SK-N-SH (cell line): ENCODE results near the gene TUBD1. TPM values are rescaled to one million over a fixed set of nuclear protein-coding genes. Genes with fewer than 3 reads are reported as not detected.

ENCODE experiments used
- CTCF ChIA-PET: fragments of 300-600, 350-600 bp; formaldehyde crosslinking; extraction: SDS; loops from one replicate; lab custom pipeline; 2021; lab: Yijun Ruan, JAX
- POLR2A ChIA-PET: fragments of 350-600 bp; sonication (Branson Sonifier 250); formaldehyde crosslinking; extraction: SDS; loops from one replicate; lab custom pipeline; 2020; ENCODE audit warnings: antibody characterized with exemption, inconsistent platforms; lab: Yijun Ruan, JAX
- DNase-seq: peaks from one replicate; pipeline ENCODE4 v3.0.0; 2012
- H2AFZ ChIP-seq: fragments of 200-600 bp; sonication (generic); 2 replicates; pipeline ENCODE4 v1.8.1; 2016; ENCODE audit warnings: antibody characterized with exemption, mild to moderate bottlenecking, low read depth
- H3F3A ChIP-seq: fragments of 200-600 bp; sonication (generic); replicated peaks from 2 replicates; pipeline ENCODE3; 2016; ENCODE audit warnings: antibody characterized with exemption, mild to moderate bottlenecking; ENCODE audit not compliant: insufficient read depth
- H3K27ac ChIP-seq, 2 experiments: fragments of 200-500 bp in 1 of 2; fragments of 200-600 bp in 1 of 2; sonication (Bioruptor generic) in 1 of 2; sonication (generic), shearing (Covaris generic) in 1 of 2; 2 replicates each; pipeline versions ENCODE4 v1.5.1 to v1.6.1; 2014 to 2016; ENCODE audit warnings: low read depth in 2 of 2, inconsistent platforms in 1 of 2, low read length in 1 of 2, mild to moderate bottlenecking in 1 of 2, mixed read lengths in 1 of 2
- H3K27me3 ChIP-seq: fragments of 200-600 bp; sonication (generic), shearing (Covaris generic); 2 replicates; pipeline ENCODE4 v1.6.1; 2016; ENCODE audit warnings: mixed run types; ENCODE audit not compliant: insufficient read depth
- H3K36me3 ChIP-seq, 2 experiments: fragments of 200-500 bp in 1 of 2; fragments of 200-600 bp in 1 of 2; sonication (Bioruptor generic) in 1 of 2; sonication (generic) in 1 of 2; replicated peaks in 1 of 2; 2 replicates each; pipeline versions ENCODE3 to v1.5.1; 2014 to 2016; ENCODE audit warnings: low read length in 1 of 2, mild to moderate bottlenecking in 1 of 2; ENCODE audit not compliant: insufficient read depth in 2 of 2, control insufficient read depth in 1 of 2
- H3K4me1 ChIP-seq, 2 experiments: fragments of 200-500 bp in 1 of 2; fragments of 200-600 bp in 1 of 2; sonication (Bioruptor generic) in 1 of 2; sonication (generic), shearing (Covaris generic) in 1 of 2; 2 replicates each; pipeline versions ENCODE4 v1.5.1 to v1.6.1; 2014 to 2016; ENCODE audit warnings: low read depth in 1 of 2, low read length in 1 of 2, mixed run types in 1 of 2; ENCODE audit not compliant: insufficient read depth in 2 of 2, control insufficient read depth in 1 of 2
- H3K4me2 ChIP-seq: fragments of 200-600 bp; sonication (generic), shearing (Covaris generic); 2 replicates; pipeline ENCODE4 v1.6.1; 2017; ENCODE audit warnings: mixed run types
- H3K4me3 ChIP-seq, 2 experiments: fragments of 200-500 bp in 1 of 2; fragments of 200-600 bp in 1 of 2; sonication (Bioruptor generic) in 1 of 2; sonication (generic), shearing (Covaris generic) in 1 of 2; 2 replicates each; pipeline versions ENCODE4 v1.5.1 to v1.8.1; 2014 to 2016; ENCODE audit warnings: low read depth in 2 of 2, inconsistent platforms in 1 of 2, low read length in 1 of 2, mild to moderate bottlenecking in 1 of 2, mixed read lengths in 1 of 2, moderate library complexity in 1 of 2
- H3K79me2 ChIP-seq: fragments of 200-600 bp; sonication (generic); 2 replicates; pipeline ENCODE4 v1.8.1; 2017; ENCODE audit warnings: mild to moderate bottlenecking; ENCODE audit not compliant: insufficient read depth
- H3K9ac ChIP-seq: fragments of 200-600 bp; sonication (generic); 2 replicates; pipeline ENCODE4 v1.6.1; 2017; ENCODE audit warnings: mixed run types
- H3K9me2 ChIP-seq: fragments of 200-600 bp; sonication (generic); 2 replicates; pipeline ENCODE4 v1.6.1; 2017; ENCODE audit warnings: mixed run types
- H3K9me3 ChIP-seq: fragments of 200-600 bp; sonication (generic); 2 replicates; pipeline ENCODE4 v1.6.1; 2017; ENCODE audit warnings: mixed run types, mild to moderate bottlenecking, moderate library complexity
- H4K20me1 ChIP-seq: fragments of 200-600 bp; sonication (generic); 2 replicates; pipeline ENCODE4 v1.6.1; 2017; ENCODE audit warnings: mild to moderate bottlenecking, mixed run types; ENCODE audit not compliant: insufficient read depth
- CHD2 ChIP-seq: fragments of 150-350 bp; IDR thresholded peaks from 2 replicates; pipeline ENCODE4 v1.6.1; 2018; ENCODE audit warnings: low read length; ENCODE audit not compliant: partially characterized antibody
- EP300 ChIP-seq, 2 experiments: IDR thresholded peaks; 2 replicates each; pipeline versions ENCODE4 v1.4.0 to v1.6.1; 2012; ENCODE audit warnings: borderline replicate concordance in 1 of 2, low read depth in 1 of 2, low read length in 1 of 2
- FOSL2 ChIP-seq: IDR thresholded peaks from 2 replicates; pipeline ENCODE4 v1.4.0; 2012; ENCODE audit warnings: low read depth, mild to moderate bottlenecking, moderate library complexity, borderline replicate concordance
- GABPA ChIP-seq: IDR thresholded peaks from 2 replicates; pipeline ENCODE4 v1.4.0; 2012; ENCODE audit warnings: low read depth, mild to moderate bottlenecking
- MXI1 ChIP-seq: IDR thresholded peaks from 2 replicates; pipeline ENCODE4 v1.6.1; 2012; ENCODE audit warnings: mild to moderate bottlenecking, low read depth, low read length, improper control_type of control experiment
- NRF1 ChIP-seq: IDR thresholded peaks from 2 replicates; pipeline ENCODE4 v1.6.1; 2012; ENCODE audit warnings: low read depth, mild to moderate bottlenecking, low read length
- POLR2AphosphoS5 ChIP-seq: IDR thresholded peaks from 2 replicates; pipeline ENCODE4 v1.6.1; 2012; ENCODE audit warnings: low read depth, low read length
- RXRA ChIP-seq: IDR thresholded peaks from 2 replicates; pipeline ENCODE4 v1.4.0; 2012; ENCODE audit warnings: low read depth, mild to moderate bottlenecking, borderline replicate concordance
- YY1 ChIP-seq: IDR thresholded peaks from 2 replicates; pipeline ENCODE4 v1.4.0; 2012; ENCODE audit warnings: low read depth, mild to moderate bottlenecking
- WGBS: methylation state at CpG from one replicate; pipeline ENCODE4 v1.1.6; 2017; ENCODE audit warnings: low lambda C conversion rate; 5-methylcytosine and 5-hydroxymethylcytosine counted together
- polyA plus RNA-seq, 3 experiments: library from polyadenylated mRNA; depleted of rRNA; stranded (reverse); fragments of >200 nt; gene quantifications; 2 replicates each; pipeline ENCODE4 v1.2.3, GENCODE V29; 2012
- TF ChIP-seq, protein P1 (sequence below): fragments of 150-350 bp; IDR thresholded peaks from 2 replicates; pipeline ENCODE4 v1.6.1; 2016; ENCODE audit warnings: mild to moderate bottlenecking, low read depth, low read length
- TF ChIP-seq, protein P2 (sequence below): IDR thresholded peaks from 2 replicates; pipeline ENCODE4 v1.4.0; 2012; ENCODE audit warnings: low read depth
- TF ChIP-seq, protein P3 (sequence below): IDR thresholded peaks from 2 replicates; pipeline ENCODE4 v1.6.1; 2012; ENCODE audit warnings: mild to moderate bottlenecking, low read depth, low read length, moderate library complexity
- TF ChIP-seq, protein P4 (sequence below): fragments of 150-350 bp; IDR thresholded peaks from 2 replicates; pipeline ENCODE4 v1.6.1; 2017; ENCODE audit warnings: antibody characterized with exemption, low read length, low read depth, borderline replicate concordance
- TF ChIP-seq, protein P5 (sequence below): IDR thresholded peaks from 2 replicates; pipeline ENCODE4 v1.4.0; 2012; ENCODE audit warnings: low read depth, borderline replicate concordance

The TUBD1 gene
- polyA plus RNA-seq, 1 of the 3 experiments (the other 2 are of a cell fraction), result 3.2 TPM

DNA sequence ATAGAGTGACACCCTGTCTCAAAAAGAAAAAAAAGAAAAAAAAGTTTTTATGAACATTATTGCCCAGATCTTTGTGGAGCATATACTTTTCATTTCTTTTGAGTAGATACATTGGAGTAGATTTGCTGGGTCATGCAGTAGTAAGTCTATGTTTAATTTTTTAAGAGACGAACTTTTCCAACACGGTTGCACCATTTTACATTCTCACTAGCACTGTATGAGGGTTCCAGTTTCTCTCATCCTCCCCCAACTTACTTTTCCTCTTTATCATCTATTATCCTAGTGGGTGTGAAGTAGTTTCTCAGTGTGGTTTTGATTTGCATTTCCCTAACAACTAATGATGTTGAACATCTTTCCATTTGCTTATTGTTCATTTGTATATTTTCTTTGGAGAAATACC is 10.7 kb upstream of the TUBD1 start:
- CTCF ChIA-PET, result interaction anchor here (1.6 to 5.5 kb wide), 3 partner anchors 10 to 156 kb away, joined by 4 to 43 read pairs (median 5); no protein-coding TSS in a partner anchor
- peaks cover 99% of the 10 kb centered on the region for H3K79me2 ChIP-seq

DNA sequence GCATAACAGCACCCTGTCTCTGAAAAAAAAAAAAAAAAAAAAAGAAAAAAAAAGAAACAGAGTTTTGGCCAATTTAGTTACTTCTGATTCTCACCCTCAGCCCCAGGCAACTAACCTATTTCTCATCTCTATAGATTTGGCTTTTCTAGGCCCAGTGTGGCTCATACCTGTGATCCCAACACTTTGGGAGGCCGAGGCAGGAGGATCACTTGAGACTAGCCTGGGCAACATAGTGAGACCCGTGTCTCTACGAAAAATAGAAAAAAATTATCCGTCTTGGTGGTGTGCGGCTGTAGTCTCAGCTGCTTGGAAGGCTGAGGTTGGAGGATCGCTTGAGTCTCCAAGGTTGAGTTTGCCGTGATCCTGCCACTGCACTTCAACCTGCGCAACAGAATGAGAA is 8.9 kb upstream of the TUBD1 start:
- H3K9ac ChIP-seq, result no peak overlapping the region
- H4K20me1 ChIP-seq, result peaks cover 31% of the 10 kb centered on the region
- H3F3A ChIP-seq, result peaks cover 29% of the 10 kb centered on the region
- H3K4me3 ChIP-seq, result no peak overlapping the region
- no peaks in the 10 kb centered on the region for H3K36me3 ChIP-seq
- H3K9me2 ChIP-seq, result no peaks in the 10 kb centered on the region
- 99% methylated on average over 8 of the region's 8 CpGs for WGBS
- no peak overlapping the region for H3K27ac ChIP-seq
- TF ChIP-seq FOSL2 (no peak), EP300 (IDR thresholded peaks at IDR 0.05; ENCODE audit: borderline replicate concordance in 1 of 2, low read depth in 1 of 2, low read length in 1 of 2) (no peak), MXI1 (no peak), POLR2AphosphoS5 (no peak), YY1 (no peak)
- TF ChIP-seq, protein P1, sequence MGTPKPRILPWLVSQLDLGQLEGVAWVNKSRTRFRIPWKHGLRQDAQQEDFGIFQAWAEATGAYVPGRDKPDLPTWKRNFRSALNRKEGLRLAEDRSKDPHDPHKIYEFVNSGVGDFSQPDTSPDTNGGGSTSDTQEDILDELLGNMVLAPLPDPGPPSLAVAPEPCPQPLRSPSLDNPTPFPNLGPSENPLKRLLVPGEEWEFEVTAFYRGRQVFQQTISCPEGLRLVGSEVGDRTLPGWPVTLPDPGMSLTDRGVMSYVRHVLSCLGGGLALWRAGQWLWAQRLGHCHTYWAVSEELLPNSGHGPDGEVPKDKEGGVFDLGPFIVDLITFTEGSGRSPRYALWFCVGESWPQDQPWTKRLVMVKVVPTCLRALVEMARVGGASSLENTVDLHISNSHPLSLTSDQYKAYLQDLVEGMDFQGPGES, result no peak
- TF ChIP-seq, protein P2, sequence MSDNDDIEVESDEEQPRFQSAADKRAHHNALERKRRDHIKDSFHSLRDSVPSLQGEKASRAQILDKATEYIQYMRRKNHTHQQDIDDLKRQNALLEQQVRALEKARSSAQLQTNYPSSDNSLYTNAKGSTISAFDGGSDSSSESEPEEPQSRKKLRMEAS, result no peak
- TF ChIP-seq, protein P3, sequence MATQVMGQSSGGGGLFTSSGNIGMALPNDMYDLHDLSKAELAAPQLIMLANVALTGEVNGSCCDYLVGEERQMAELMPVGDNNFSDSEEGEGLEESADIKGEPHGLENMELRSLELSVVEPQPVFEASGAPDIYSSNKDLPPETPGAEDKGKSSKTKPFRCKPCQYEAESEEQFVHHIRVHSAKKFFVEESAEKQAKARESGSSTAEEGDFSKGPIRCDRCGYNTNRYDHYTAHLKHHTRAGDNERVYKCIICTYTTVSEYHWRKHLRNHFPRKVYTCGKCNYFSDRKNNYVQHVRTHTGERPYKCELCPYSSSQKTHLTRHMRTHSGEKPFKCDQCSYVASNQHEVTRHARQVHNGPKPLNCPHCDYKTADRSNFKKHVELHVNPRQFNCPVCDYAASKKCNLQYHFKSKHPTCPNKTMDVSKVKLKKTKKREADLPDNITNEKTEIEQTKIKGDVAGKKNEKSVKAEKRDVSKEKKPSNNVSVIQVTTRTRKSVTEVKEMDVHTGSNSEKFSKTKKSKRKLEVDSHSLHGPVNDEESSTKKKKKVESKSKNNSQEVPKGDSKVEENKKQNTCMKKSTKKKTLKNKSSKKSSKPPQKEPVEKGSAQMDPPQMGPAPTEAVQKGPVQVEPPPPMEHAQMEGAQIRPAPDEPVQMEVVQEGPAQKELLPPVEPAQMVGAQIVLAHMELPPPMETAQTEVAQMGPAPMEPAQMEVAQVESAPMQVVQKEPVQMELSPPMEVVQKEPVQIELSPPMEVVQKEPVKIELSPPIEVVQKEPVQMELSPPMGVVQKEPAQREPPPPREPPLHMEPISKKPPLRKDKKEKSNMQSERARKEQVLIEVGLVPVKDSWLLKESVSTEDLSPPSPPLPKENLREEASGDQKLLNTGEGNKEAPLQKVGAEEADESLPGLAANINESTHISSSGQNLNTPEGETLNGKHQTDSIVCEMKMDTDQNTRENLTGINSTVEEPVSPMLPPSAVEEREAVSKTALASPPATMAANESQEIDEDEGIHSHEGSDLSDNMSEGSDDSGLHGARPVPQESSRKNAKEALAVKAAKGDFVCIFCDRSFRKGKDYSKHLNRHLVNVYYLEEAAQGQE, result no peak
- TF ChIP-seq, protein P4, sequence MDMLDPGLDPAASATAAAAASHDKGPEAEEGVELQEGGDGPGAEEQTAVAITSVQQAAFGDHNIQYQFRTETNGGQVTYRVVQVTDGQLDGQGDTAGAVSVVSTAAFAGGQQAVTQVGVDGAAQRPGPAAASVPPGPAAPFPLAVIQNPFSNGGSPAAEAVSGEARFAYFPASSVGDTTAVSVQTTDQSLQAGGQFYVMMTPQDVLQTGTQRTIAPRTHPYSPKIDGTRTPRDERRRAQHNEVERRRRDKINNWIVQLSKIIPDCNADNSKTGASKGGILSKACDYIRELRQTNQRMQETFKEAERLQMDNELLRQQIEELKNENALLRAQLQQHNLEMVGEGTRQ, result no peak
- no peaks in the 10 kb centered on the region for H3K9me3 ChIP-seq
- no peak overlapping the region for H3K4me2 ChIP-seq
- peaks cover 100% of the 10 kb centered on the region for H3K79me2 ChIP-seq
- no peaks in the 10 kb centered on the region for H3K27me3 ChIP-seq
- 0 out of 4 replicates have a peak, but pooled peaks cover 0 to 6% of the 10 kb centered on the region in 2 experiments for H3K4me1 ChIP-seq
- ChIA-PET POLR2A (interaction anchor here (0.7 kb wide), 1 partner anchor 11 kb away, joined by 4 read pairs; no protein-coding TSS in a partner anchor), CTCF (interaction anchor here (1.4 to 5.5 kb wide), 2 partner anchors 10 to 12 kb away, joined by 3 to 43 read pairs; no protein-coding TSS in a partner anchor)
- H2AFZ ChIP-seq, result no peak overlapping the region
- DNase-seq, result no peak

More for the DNA sequence above, 10.7 kb upstream of the TUBD1 start:
- Histone ChIP-seq H3K4me2 (no peak overlapping the region), H3K36me3 (no peaks in the 10 kb centered on the region), H3F3A (peaks cover 22% of the 10 kb centered on the region), H4K20me1 (peaks cover 31% of the 10 kb centered on the region), H3K4me3 (no peak overlapping the region), H3K4me1 (no peaks in the 10 kb centered on the region), H3K27me3 (no peaks in the 10 kb centered on the region), H2AFZ (no peak overlapping the region), H3K9me2 (no peaks in the 10 kb centered on the region), H3K27ac (no peak overlapping the region), H3K9me3 (no peaks in the 10 kb centered on the region), H3K9ac (no peak overlapping the region)
- DNase-seq, result no peak
- TF ChIP-seq, protein P1, result no peak
- TF ChIP-seq CHD2, result no peak
- no peak for TF ChIP-seq GABPA
- TF ChIP-seq, protein P5, sequence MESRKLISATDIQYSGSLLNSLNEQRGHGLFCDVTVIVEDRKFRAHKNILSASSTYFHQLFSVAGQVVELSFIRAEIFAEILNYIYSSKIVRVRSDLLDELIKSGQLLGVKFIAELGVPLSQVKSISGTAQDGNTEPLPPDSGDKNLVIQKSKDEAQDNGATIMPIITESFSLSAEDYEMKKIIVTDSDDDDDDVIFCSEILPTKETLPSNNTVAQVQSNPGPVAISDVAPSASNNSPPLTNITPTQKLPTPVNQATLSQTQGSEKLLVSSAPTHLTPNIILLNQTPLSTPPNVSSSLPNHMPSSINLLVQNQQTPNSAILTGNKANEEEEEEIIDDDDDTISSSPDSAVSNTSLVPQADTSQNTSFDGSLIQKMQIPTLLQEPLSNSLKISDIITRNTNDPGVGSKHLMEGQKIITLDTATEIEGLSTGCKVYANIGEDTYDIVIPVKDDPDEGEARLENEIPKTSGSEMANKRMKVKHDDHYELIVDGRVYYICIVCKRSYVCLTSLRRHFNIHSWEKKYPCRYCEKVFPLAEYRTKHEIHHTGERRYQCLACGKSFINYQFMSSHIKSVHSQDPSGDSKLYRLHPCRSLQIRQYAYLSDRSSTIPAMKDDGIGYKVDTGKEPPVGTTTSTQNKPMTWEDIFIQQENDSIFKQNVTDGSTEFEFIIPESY, result no peak
- no peak for TF ChIP-seq RXRA
- no peak for TF ChIP-seq NRF1
- 90% methylated on average over 2 of the region's 2 CpGs for WGBS
- POLR2A ChIA-PET, result no interaction called here
